NOMO-1 (cell line): ENCODE data around the gene NOS1.

ENCODE experiments used
- DNase-seq, 2 experiments: peaks; one replicate each; lab custom pipeline; 2025; ENCODE audit not compliant: unreplicated experiment in 2 of 2; lab: John Stamatoyannopoulos, UW

The NOS1 gene

DNA sequence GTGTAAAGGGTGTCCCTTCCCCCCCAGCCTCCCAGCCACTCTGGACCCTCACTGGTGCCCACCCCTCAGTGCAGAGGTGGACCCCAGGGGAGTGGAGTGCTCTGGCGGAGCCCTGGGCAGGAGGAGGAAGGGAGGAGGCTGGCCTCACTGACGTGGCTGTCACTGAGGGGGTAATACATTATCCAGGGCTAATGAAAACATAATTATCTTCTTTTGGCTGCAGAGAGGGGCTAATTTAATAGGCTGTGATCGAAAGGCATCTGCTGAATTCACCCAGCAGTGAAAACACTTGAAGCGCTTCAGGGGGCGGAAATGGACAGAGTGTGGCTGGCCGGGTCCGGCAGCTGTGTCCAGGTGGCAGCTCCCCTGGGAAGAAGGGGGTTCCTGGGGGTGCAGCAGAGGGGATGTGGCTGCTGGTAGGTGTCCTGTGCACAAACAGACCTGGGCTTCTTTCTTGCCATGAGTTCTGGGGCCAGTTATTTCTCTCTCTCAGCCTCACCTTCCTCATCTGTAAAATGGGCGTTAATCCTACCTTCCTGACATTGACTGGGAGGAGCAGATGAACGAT, 3.7 kb upstream of the NOS1 start:
- DNase-seq = no peak

- DNase-seq = no peak
Observed at GRCh38 chr12:117363953-117364486, 2.6 kb upstream of the NOS1 start.

GRCh38 chr12:117363056-117363662, 1.7 kb upstream of the NOS1 start:
- DNase-seq = no peak

- no peak for DNase-seq
Observed at GRCh38 chr12:117362391-117362790, 965 bp upstream of the NOS1 start.

GRCh38 chr12:117361905-117362304, 479 bp upstream of the NOS1 start:
- no peak for DNase-seq

- DNase-seq = no peak
Observed at GRCh38 chr12:117360551-117361346, 677 bp downstream of the NOS1 start.

- no peak for DNase-seq
Observed at GRCh38 chr12:117360222-117360550, 1.2 kb downstream of the NOS1 start.

DNA sequence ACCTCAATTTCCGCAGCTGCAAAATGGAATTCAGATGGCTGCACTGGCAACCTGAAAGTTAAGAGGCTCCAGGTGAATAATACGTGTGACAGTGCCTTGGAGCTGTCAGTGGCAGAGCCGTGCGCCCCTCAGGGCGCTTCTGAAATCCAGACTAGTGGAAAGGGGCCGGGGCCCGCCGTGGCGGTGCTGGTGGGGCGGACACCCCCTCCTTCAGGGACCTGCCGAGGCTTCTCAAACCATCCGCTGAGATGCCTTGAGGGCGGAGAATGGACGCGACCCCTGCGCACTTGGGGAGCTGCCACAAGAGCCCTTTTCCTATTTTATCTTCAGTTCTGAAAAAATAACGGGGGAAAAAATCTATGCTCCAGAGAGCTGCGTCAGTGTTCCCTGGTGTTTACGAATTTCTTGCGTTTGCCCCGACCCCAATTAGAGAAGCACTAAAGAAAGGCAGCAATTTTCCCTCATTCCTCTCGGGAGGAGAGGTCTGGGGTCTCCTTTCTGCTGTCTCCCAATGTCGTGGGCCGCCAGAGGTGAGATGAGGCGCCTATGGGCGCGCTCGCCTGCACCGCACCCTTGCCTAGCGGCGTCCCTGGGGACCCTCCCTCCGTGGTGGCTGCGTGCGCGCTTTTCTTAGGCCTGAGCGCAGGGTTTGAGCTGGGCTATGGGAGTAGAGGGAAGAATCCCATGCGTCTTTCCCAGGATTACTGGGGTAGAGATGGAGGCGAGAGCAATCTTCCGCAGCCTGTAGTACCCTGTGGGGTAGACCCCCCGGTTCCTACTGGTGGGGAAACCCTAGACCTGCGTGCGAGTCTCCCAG, 2.2 kb downstream of the NOS1 start:
- DNase-seq = no peak

- no peak for DNase-seq
Observed at GRCh38 chr12:117356048-117356447, 5.4 kb downstream of the NOS1 start.

DNA sequence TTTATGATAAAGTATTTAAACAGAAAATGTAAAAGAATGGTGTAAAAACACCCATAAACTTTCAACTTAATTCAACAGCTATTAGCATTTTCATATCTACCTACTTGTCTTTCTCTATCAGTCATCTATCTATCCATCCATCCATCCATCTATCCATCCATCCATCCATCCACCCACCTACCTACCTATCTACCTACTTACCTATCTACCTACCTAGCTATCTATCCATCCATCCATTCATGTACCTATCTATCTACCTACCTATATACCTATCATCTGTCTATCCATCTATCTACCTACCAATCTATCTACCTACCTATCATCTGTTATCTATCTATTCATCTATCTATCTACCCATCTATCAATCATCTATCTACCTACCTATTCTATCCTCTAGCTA, 8.5 kb downstream of the NOS1 start:
- no peak for DNase-seq

- peak; percentile 15 to 51 for DNase-seq
Observed at GRCh38 chr12:117352206-117352605, 9.2 kb downstream of the NOS1 start.

GRCh38 chr12:117350140-117350539, 11.3 kb downstream of the NOS1 start:
- no peak for DNase-seq

DNA sequence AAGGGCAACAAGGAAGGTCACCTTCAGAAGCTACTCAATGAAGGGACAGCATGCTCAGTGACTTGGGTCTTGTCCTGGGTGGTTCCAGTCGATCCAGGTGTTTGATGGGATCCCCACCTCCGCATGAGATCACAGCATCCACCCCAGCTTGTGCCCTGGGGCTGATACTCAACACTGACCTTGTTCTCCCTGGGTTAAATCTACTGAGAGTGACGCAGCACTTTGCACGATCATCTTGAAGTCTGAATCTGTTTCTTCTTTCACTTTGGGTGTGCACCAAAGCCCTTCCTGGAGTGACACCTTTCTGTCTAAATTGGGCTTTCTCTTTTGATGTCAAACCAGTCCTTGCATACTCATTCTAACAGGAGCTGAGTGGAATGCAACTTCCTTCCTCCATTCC, 13.8 kb downstream of the NOS1 start:
- no peak for DNase-seq

GRCh38 chr12:117344716-117345115, 16.7 kb downstream of the NOS1 start:
- DNase-seq = no peak

DNA sequence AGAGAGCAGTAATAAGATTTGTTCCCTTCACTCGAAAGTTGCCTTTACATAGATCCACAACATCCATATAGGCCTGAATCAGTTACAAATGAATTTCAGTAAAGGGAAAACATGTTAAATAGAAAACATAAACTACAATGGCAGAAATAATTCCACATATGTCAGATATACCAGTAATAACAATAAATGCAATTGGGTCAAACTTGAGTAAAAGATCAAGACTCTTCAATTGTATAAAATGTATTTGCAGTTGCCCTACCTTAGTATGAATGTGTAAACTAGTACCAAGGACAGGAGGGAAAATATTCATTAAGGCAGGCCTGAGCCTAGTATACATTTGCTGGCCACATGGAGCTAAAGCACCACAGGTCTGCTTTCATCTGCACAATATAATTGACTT, 17.6 kb downstream of the NOS1 start:
- DNase-seq = no peak

GRCh38 chr12:117343296-117343695, 18.1 kb downstream of the NOS1 start:
- DNase-seq = peak; percentile 9 to 31

DNA sequence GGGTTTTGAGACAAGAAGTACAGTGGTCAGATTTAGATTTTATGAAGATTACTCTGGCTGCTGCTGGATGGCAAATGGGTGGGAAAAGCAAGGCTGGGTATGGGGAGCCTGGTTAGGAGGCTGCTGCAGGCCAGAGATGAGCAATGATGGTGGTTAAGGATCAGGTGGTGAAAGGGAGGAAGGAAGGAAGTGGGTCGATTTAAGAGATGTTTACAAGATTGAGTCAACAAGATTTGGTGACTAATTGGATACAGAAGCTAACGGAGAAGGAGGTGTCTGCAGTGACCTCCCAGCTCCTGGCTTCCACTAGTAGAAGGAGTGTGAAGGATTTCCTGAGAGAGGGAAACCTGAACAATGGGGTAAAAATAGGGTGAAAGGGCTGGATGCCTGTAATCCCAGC, 18.7 kb downstream of the NOS1 start:
- peak; percentile 23 to 54 for DNase-seq

GRCh38 chr12:117342247-117342646, 19.2 kb downstream of the NOS1 start:
- no peak for DNase-seq

DNA sequence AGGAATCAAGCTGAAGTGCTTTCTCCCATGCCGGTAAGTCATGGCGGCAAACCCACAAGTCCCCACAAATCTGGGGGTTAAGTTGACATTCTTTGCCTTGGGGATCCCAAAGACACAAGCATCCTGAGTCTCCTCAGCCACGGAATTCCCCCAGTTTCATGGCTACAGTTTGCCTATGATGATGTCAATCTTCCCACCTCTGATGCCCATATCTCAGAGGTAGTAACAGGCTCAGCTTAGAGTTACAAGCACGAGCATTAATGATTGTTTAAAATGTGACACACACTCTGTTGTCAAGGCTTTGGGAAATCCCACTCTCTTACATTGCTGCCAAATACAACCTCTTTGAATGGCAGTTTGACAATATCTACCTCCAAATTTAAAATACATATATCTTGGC, 22.3 kb downstream of the NOS1 start:
- DNase-seq = no peak

DNA sequence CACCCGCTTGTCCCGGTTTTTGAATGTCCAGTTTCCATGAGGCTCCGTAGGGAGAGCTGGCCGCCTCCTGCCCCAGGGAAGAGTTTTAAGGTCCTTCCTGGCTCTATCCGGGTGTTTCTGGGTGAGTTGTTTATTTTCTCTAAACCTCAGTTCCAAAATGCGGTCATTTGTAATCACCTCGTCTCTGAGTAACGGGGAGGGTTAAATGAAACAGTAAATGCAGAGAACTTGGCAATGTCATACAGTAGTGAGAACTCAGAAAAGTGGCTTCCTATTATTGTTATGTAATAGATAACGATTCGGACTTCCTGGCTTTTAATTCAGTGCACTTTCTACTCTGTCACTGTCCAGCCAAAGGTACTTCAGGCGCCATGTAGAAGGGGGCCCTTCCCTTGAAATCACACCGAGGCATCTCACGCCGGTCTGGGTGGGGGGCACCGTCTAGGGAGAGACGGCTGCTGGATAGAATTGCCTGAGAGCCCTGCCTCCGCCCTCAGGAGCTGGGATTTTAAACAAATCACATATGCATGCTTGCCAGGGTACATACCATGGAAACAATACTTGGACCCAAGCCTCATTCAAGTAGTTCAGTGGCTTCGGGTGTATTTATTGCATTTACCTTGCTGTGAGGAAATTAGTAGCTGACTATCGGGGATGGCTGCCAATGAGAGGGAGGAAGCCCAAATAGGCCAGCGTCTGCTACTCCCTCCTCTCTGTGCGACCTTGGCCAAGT, 26.4 kb downstream of the NOS1 start:
- peak; percentile 41 to 80 for DNase-seq

- DNase-seq = no peak
Observed at GRCh38 chr12:117334051-117334450, 27.4 kb downstream of the NOS1 start.
